Measurements from ENCODE around the gene ARMC6.
A peak's percentile ranks its signal among the peaks of the same experiment; 100 is the strongest.

The ARMC6 gene

GRCh38 chr19:19033426-19034203 is at the start of gene ARMC6, which contains the start of gene SUGP2:
TSS of gene ARMC6 (plus strand) at chr19:19033603. CDS start at chr19:19034210, 607 bp downstream.
TSS of gene SUGP2 (minus strand) at chr19:19033517. CDS start at chr19:19031071, 2,446 bp downstream.
- peak; percentile 98 for DNase-seq

- DNase-seq: no peak
Observed at GRCh38 chr19:18984251-18984650, 49.2 kb upstream of the ARMC6 start.

DNA sequence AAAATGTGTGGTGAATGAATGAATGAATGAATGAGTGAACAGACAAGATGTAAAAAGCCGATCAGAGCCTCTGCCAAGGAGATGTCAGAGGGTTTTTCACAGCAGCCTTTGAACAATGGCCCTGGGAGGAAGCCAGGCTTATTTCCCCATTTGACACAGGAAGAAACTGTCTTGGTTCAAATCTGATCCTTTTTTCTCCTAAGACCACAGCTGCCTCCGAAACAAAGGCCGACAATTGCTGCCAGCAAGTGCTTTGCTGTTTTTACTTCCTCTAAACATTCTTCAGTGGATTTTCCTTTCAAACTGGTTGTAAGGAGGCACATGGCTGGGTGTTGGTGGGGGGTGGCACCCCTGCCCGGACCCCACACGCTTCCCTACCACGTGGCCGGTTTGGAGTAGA is 48.1 kb upstream of the ARMC6 start:
- no peak for DNase-seq

DNA sequence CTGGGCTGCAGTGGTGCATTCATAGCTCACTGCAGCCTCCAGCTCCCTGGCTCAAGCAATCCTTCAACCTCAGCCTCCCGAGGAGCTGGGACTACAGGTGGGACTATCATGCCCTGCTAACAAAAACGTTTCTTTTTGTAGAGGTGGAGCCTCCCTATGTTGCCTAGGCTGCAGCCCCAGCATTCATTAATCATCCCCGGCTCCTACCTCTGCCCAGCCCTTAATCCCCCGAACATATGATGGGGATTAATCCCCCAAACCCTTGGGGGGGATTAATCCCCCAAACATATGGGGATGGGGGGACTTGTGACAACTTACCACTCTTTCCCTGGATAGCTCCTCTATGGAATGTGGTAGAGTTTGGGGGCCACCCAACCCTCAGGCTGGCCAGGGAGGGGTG is 45.9 kb upstream of the ARMC6 start:
- no peak for DNase-seq

DNA sequence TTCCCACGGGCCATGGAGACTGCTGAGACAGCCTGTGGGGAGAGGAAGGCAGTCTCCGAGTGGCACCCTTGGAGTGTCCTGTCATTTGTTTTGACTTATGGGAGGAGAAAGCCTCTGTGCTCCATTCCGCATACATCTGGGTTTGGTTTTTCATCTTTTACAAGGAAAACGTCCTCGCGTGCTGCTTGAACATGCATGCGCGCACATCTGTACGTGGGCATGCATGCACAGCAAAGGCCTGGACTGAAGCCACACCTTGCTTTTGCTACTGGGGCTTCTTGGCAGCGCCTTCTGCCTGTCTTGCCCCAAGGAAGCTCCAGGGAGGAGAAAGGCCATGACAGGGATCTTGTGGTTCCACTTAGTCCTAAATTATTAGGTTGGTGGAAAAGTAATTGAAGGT is 44.1 kb upstream of the ARMC6 start:
- DNase-seq: no peak

DNA sequence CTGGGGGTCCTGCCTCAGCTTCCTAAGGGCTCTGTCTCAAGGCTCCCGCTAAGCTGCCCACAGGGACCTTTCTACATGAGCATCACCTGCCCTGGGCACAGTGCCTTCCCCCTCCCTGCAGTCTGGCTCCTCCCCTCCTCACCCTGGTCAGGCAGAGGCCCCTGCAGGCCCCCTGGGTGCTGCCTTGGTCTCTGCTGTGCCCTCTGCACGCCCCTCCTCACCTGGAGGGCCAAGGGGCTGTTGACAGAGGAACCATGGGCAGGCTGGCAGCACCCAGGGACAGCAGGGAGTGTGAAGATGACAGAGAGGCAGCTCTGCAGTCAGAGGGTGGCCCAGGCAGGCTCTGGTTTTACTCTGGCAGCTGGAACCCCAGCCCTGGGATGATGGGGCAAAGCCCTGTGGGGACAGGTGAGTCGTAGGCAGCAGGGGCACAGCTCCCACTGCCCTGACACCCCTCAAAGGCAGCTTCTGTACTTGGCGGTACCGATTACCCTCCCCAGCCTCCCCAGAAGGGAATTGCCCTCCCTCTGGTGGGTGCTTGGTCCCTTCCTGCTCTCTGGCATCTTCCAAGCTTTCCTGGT is 43.2 kb upstream of the ARMC6 start:
- DNase-seq: no peak

DNA sequence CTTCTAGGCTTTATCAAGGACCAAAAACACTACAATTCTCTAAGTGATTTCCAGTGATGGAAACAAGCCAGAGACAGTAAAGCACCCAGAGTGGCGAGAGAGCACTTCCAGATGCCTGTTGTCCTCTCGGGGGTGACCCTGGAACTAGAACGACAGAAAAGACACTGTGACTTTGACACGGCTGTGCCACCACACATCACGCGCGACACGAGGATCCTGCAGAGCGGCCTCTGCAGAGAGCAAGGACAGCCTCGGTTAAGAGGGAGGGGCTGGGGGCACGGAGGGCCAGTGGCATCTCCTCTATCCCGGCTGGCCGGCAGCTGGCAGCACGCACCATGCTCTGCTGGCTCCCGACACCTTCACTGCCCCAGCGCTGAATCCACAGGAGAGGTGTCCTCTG is 42.4 kb upstream of the ARMC6 start:
- no peak for DNase-seq

DNA sequence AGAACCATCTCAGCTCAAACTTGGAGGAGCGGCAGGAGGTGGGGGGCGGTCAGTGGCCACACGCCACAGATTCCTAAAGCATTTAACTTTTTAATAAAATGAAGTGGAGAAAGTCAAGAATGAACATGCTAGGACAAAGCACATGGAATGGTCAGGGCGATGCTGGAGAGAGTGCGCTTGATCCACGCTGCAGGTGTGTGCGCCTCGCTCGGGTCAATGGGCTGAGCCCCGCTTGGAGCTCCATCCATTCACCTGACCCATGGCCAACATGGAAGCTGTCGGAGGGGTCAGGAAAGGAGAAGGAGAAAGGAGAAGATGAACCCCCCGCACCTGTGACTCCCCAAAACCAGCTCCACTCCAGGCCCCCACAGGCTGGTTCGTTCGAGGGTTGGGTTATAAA is 41.9 kb upstream of the ARMC6 start:
- no peak for DNase-seq

GRCh38 chr19:18992696-18993095 is 40.7 kb upstream of the ARMC6 start:
- no peak for DNase-seq

DNA sequence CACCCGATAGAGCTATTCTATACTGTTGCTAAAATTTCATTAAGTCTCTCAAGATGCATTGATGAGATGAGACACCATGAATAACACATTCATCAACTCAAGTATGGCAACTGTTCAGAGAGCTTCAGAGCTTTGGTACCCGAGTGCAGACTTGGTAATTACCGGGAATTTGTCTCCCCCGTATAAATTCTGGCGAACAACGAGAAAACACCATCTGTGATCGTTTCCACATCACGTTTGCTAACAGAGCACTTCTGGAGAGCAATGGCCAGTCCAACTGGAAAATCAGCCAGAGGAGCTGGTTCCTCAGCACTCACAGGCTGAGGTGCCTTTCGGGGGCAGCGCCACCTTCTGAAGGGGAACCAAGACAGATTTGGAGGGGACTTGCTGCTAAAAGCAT is 40.3 kb upstream of the ARMC6 start:
- no peak for DNase-seq

GRCh38 chr19:18995804-18996241 is 37.6 kb upstream of the ARMC6 start:
- DNase-seq: peak; percentile 91

GRCh38 chr19:18996351-18996750 is 37.1 kb upstream of the ARMC6 start:
- DNase-seq: no peak

DNA sequence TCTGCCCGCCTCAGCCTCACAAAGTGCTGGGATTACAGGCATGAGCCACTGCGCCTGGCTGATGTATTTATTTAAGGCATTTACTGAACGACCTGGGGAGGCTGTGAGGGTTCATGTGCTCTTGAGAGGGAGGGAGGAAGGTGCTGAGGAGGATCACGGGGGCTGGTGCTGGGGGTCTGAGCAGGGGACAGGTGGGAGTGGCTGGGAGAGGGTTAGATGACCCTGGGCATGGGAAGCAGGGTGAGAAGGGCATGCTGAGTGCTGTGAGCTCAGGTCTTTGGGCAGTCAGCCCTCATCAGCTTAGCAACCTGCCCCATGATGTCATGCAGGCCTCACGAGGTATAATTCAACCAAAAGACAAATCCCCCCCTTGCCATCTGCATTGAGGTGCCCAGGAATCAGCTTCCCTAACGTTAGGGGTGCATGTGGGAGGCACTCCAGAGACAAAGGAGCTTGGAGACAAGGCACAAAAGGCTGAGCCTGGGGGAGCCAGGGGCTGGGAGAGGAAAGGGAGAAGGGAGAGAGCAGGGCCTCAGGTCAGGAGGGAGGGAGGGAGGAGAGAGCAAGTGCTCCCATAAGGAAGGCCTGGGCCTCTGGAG is 36.5 kb upstream of the ARMC6 start:
- no peak for DNase-seq

GRCh38 chr19:18998276-18998675 is 35.1 kb upstream of the ARMC6 start:
- DNase-seq: no peak

GRCh38 chr19:18999016-18999758 is 34.2 kb upstream of the ARMC6 start:
- DNase-seq: no peak

DNA sequence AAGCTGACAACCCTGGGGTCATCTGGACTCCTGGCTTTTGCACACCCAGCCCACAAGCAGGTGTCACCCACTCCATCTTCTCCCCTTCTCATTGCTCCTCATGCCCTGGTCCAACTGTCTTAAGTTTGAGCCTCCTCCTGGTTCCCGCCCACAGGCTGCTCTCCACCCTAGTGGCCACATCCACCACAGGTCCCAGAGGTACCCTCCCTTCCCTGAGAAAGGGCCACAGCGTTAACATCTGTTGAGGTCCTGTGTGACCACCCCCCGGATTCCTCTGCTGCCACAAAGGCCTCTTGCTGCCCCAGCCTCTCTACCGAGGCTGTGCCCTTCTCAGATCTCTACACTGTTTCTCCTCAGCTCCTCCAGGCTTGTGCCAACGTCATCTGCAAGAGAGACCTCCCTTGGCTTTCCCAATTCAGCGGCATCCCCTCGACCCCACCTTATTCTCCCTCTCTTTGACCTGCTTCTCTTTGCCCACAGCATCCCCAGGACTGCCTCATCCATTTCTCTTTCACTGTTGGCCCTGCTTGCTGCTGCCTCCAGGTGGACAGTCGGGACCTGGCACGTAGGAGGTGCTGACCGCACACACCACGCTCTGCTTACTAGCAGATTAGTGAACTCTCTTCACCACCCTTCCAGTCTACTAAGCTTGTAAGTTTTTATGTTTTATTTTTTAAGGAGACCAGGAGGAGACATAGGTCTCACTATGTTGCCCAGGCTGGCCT is 33.3 kb upstream of the ARMC6 start:
- peak; percentile 45 for DNase-seq

GRCh38 chr19:19004144-19004543 is 29.3 kb upstream of the ARMC6 start:
- no peak for DNase-seq

GRCh38 chr19:19006213-19006612 is 27.2 kb upstream of the ARMC6 start:
- DNase-seq: no peak

DNA sequence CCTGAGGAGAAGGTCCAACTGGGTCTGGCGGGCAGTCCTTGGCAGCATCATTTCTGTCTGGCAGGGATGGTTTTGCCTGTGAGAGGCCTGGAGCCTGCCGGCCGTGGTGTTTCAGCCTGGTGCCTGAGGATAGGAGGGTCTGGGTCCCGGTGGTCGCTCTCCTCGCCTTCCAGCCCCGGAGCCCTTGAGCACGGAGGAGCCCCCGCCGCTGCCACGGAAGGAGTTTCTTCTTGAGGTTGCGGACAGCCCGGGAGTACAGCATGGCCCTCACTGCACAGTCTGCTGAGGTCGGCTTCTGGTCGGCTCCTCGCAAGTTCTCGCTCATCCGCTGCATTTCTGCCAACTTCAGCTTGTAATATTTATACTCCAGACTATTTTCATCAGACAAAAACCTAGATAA is 23.5 kb upstream of the ARMC6 start:
- no peak for DNase-seq

- no peak for DNase-seq
Observed at GRCh38 chr19:19010551-19010950, 22.9 kb upstream of the ARMC6 start.

- DNase-seq: no peak
Observed at GRCh38 chr19:19021115-19021514, 12.3 kb upstream of the ARMC6 start.

GRCh38 chr19:19022380-19022961 is 10.9 kb upstream of the ARMC6 start:
- no peak for DNase-seq
